ENCODE measurements around the gene SENP7.

- TF ChIP-seq EZH2 (IDR thresholded peaks at IDR 0.05; ENCODE audit: insufficient read depth, poor library complexity, severe bottlenecking) (no peak), EZH2phosphoT487 (IDR thresholded peaks at IDR 0.05; ENCODE audit: insufficient read depth, low read depth) (no peak)
Measured at GRCh38 chr3:101362406-101362805, 150.6 kb downstream of the SENP7 start.

Data from GM23248 (cell line).